Suprapubic skin (tissue), 4 donors: ENCODE results near the gene CDC42EP5. TPM values are rescaled to one million over a fixed set of nuclear protein-coding genes. Genes with fewer than 3 reads are reported as not detected.
A peak's percentile ranks its signal among the peaks of the same experiment; 100 is the strongest.
"Not testable (repeated sequence)": the region's sequence is repeated elsewhere in the genome, so short reads cannot be mapped to it uniquely, and the experiment has no call there.

Experiments used
- DNase-seq, 2 donors: peaks; one replicate each; pipeline ENCODE4 v3.0.0-alpha.2; 2019; ENCODE audit warnings: low spot score in 2 of 2
- H3K27ac ChIP-seq: fragments of 200-600 bp; sonication (generic); one replicate; pipeline ENCODE4 v1.5.1; 2019
- H3K27me3 ChIP-seq: fragments of 200-600 bp; sonication (generic); one replicate; pipeline ENCODE4 v1.5.1; 2019
- H3K36me3 ChIP-seq: fragments of 200-600 bp; sonication (generic); one replicate; pipeline ENCODE4 v1.5.1; 2019
- H3K4me1 ChIP-seq: fragments of 200-600 bp; sonication (generic); one replicate; pipeline ENCODE4 v1.5.1; 2019
- H3K4me3 ChIP-seq: fragments of 200-600 bp; sonication (generic); one replicate; pipeline ENCODE4 v1.5.1; 2019; ENCODE audit warnings: mild to moderate bottlenecking
- H3K9me3 ChIP-seq: fragments of 200-600 bp; sonication (generic); one replicate; pipeline ENCODE4 v1.5.1; 2019
- CTCF ChIP-seq, 2 donors: fragments of 200-600 bp in 1 of 2; fragments of 450-650 bp in 1 of 2; sonication (generic) in 1 of 2; IDR thresholded peaks; one replicate each; pipeline ENCODE4 v1.5.1; 2016 to 2019; ENCODE audit warnings: antibody characterized with exemption in 2 of 2, mild to moderate bottlenecking in 1 of 2, moderate library complexity in 1 of 2
- EP300 ChIP-seq: sonication (generic); formaldehyde crosslinking; IDR thresholded peaks from one replicate; pipeline ENCODE4 v1.6.1; 2017; ENCODE audit warnings: antibody characterized with exemption
- POLR2A ChIP-seq, 2 donors: fragments of 450-650 bp; IDR thresholded peaks; one replicate each; pipeline ENCODE4 v1.6.1; 2017; ENCODE audit warnings: antibody characterized with exemption in 2 of 2, mild to moderate bottlenecking in 2 of 2, moderate library complexity in 2 of 2
- POLR2AphosphoS5 ChIP-seq, 3 donors: sonication (generic); formaldehyde crosslinking; IDR thresholded peaks; one replicate each; pipeline ENCODE4 v1.6.1; 2017; ENCODE audit warnings: antibody characterized with exemption in 3 of 3
- WGBS: methylation state at CpG from one replicate; pipeline ENCODE4 v1.1.5; 2018; 5-methylcytosine and 5-hydroxymethylcytosine counted together
- total RNA-seq, 4 donors: library from RNA; depleted of rRNA; stranded (reverse); fragments of >200 nt; gene quantifications; one replicate each; pipeline ENCODE4 v1.1.0, GENCODE V29; 2016

The CDC42EP5 gene
- total RNA-seq, 4 donors from 2014 or later = 4.2 to 9.4 (median 5.5) TPM

GRCh38 chr19:54448040-54448773, 24.9 kb downstream of the CDC42EP5 start:
- H3K4me1 ChIP-seq = peaks cover 47% of the 10 kb centered on the region
- TF ChIP-seq POLR2AphosphoS5 (IDR thresholded peaks at IDR 0.05) (peak in 1 of 3 donors; percentile 9), CTCF (IDR thresholded peaks at IDR 0.05) (no peak)
- H3K36me3 ChIP-seq = peaks cover 33% of the 10 kb centered on the region
- DNase-seq = peak; percentile 84 to 85
- H3K4me3 ChIP-seq = peak overlapping the region; percentile 78
- H3K27ac ChIP-seq = peak overlapping the region; percentile 98
- H3K9me3 ChIP-seq = no peaks in the 10 kb centered on the region
- no peaks in the 10 kb centered on the region for H3K27me3 ChIP-seq
- WGBS = 2% methylated on average over 32 of the region's 34 CpGs

- not testable (repeated sequence) for H3K4me3 ChIP-seq, H3K27ac ChIP-seq
- peaks cover 38% of the 10 kb centered on the region for H3K4me1 ChIP-seq
Observed at GRCh38 chr19:54446349-54446748, 26.7 kb downstream of the CDC42EP5 start.

GRCh38 chr19:54444737-54445136, 28.4 kb downstream of the CDC42EP5 start:
- H3K36me3 ChIP-seq = peaks cover 16% of the 10 kb centered on the region
- H3K27ac ChIP-seq = no peak overlapping the region
- TF ChIP-seq POLR2A (IDR thresholded peaks at IDR 0.05) (no peak), POLR2AphosphoS5 (IDR thresholded peaks at IDR 0.05) (no peak), EP300 (no peak), CTCF (IDR thresholded peaks at IDR 0.05) (no peak)

More at GRCh38 chr19:54446349-54446748, 26.7 kb downstream of the CDC42EP5 start:
- not testable (repeated sequence) for H3K27me3 ChIP-seq, H3K9me3 ChIP-seq, DNase-seq
- WGBS = 81% methylated on average over 15 of the region's 15 CpGs
- peaks cover 21% of the 10 kb centered on the region for H3K36me3 ChIP-seq

GRCh38 chr19:54440641-54441040, 32.5 kb downstream of the CDC42EP5 start:
- Histone ChIP-seq H3K36me3 (peaks cover 15% of the 10 kb centered on the region), H3K27me3 (no peaks in the 10 kb centered on the region), H3K9me3 (no peaks in the 10 kb centered on the region), H3K4me3 (no peak overlapping the region), H3K4me1 (peaks cover 10% of the 10 kb centered on the region), H3K27ac (no peak overlapping the region)
- TF ChIP-seq POLR2A (IDR thresholded peaks at IDR 0.05) = no peak
- no peak for TF ChIP-seq POLR2AphosphoS5 (IDR thresholded peaks at IDR 0.05)
- no peak for TF ChIP-seq CTCF (IDR thresholded peaks at IDR 0.05)
- no peak for TF ChIP-seq EP300
- DNase-seq = no peak
- WGBS = 82% methylated on average over 5 of the region's 5 CpGs

More at GRCh38 chr19:54444737-54445136, 28.4 kb downstream of the CDC42EP5 start:
- Histone ChIP-seq H3K27me3 (no peaks in the 10 kb centered on the region), H3K9me3 (no peaks in the 10 kb centered on the region), H3K4me1 (peaks cover 22% of the 10 kb centered on the region), H3K4me3 (no peak overlapping the region)
- WGBS = 87% methylated on average over 7 of the region's 7 CpGs
- no peak for DNase-seq

GRCh38 chr19:54439174-54439851, 33.8 kb downstream of the CDC42EP5 start:
- peak in 1 of 2 donors; percentile 71 for DNase-seq
- WGBS = 59% methylated on average over 14 of the region's 15 CpGs
- H3K4me3 ChIP-seq = no peak overlapping the region
- no peak for TF ChIP-seq POLR2AphosphoS5 (IDR thresholded peaks at IDR 0.05)
- TF ChIP-seq CTCF (IDR thresholded peaks at IDR 0.05) = peak in 1 of 2 donors; percentile 38
- H3K4me1 ChIP-seq = peaks cover 16% of the 10 kb centered on the region
- no peak overlapping the region for H3K27ac ChIP-seq
- no peaks in the 10 kb centered on the region for H3K9me3 ChIP-seq
- H3K27me3 ChIP-seq = no peaks in the 10 kb centered on the region
- H3K36me3 ChIP-seq = peaks cover 7% of the 10 kb centered on the region
